Measurements from ENCODE around the gene EPG5. TPM values are rescaled to one million over a fixed set of nuclear protein-coding genes. Genes with fewer than 3 reads are reported as not detected.

EPG5 gene
- total and polyA plus RNA-seq, 2 donors (not counting 3 experiments of a cell fraction or from before 2014, with no cell fraction given), result 16.7 to 25.6 TPM

DNA sequence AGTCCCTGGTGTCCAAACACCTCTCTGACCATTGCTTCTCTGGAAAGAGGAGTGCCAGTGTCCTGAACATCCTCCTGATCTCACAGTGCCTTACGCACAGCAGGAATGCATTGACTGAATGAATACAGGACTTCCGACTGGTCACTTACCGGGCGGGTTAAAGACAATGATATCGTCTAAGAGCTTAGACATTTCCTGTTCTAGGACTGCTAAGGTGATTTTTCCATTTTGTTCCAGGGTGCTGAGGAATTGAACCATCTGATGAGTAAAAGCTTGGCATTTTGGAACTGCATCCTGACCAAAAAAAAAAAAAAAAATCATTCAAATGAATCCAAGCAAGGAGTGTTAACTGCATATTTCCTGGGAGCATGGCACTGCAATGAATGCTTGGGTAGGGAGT lies 101.7 kb downstream of the EPG5 start:
- Histone ChIP-seq H3K4me2 (ENCODE audit: insufficient read depth, low read length) (no peak overlapping the region), H3K27ac (ENCODE audit: insufficient read depth, low read depth, low read length) (no peak overlapping the region), H3K9me1 (replicated peaks; ENCODE audit: control insufficient read depth, extremely low read depth, insufficient read depth, low read length) (no peaks in the 10 kb centered on the region), H3K9ac (replicated peaks; ENCODE audit: extremely low read depth, insufficient read depth, low read length) (no peak overlapping the region), H3K4me3 (replicated peaks in 1 of 3; ENCODE audit: insufficient read depth in 1 of 3, low read depth in 1 of 3, low read length in 3 of 3) (no peak overlapping the region), H3K9me3 (replicated peaks; ENCODE audit: control insufficient read depth, insufficient read depth, low read length) (no peaks in the 10 kb centered on the region), H4K20me1 (replicated peaks; ENCODE audit: control insufficient read depth, extremely low read depth, insufficient read depth, low read length) (no peaks in the 10 kb centered on the region), H3K36me3 (ENCODE audit: control insufficient read depth in 2 of 2, extremely low read depth in 1 of 2, insufficient read depth in 2 of 2, low read length in 2 of 2) (peaks cover 12 to 16% of the 10 kb centered on the region in 2 experiments), H3K4me1 (ENCODE audit: control insufficient read depth, extremely low read depth, insufficient read depth, low read length) (no peaks in the 10 kb centered on the region), H3K27me3 (ENCODE audit: control insufficient read depth in 2 of 2, insufficient read depth in 2 of 2, low read length in 2 of 2) (no peaks in the 10 kb centered on the region), H2AFZ (ENCODE audit: low read depth, low read length) (no peak overlapping the region), H3K79me2 (ENCODE audit: control insufficient read depth, insufficient read depth, low read length) (no peaks in the 10 kb centered on the region)
- intact Hi-C loops (cut with micrococcal nuclease), result no loop called here
- DNase-seq (ENCODE audit: low read depth, low spot score) (no peak), FAIRE-seq (no peak)
- CTCF ChIA-PET, result interaction anchor here (1.0 to 11.5 kb wide), 3 partner anchors 9 to 14 kb away, joined by 3 to 86 read pairs (median 4); no protein-coding TSS in a partner anchor
- POLR2A ChIA-PET, result no interaction called here
- no peak for TF ChIP-seq FOS (IDR thresholded peaks at IDR 0.05; ENCODE audit: borderline replicate concordance, insufficient read depth, low read length)
- no peak for TF ChIP-seq POLR2A (IDR thresholded peaks at IDR 0.05; ENCODE audit: low read depth, low read length)
- TF ChIP-seq POLR2AphosphoS5 (IDR thresholded peaks at IDR 0.05; ENCODE audit: insufficient read depth, low read depth, low read length), result no peak
- TF ChIP-seq JUN (IDR thresholded peaks at IDR 0.05; ENCODE audit: borderline replicate concordance, insufficient read depth, insufficient read length, low read depth), result no peak
- no TSS peak for BruUV-seq (replicated peaks)
- dilution Hi-C loops (cut with MboI; ENCODE audit: extremely low pct_ligation_motif_present, low sequenced_read_pairs), result no loop called here

DNA sequence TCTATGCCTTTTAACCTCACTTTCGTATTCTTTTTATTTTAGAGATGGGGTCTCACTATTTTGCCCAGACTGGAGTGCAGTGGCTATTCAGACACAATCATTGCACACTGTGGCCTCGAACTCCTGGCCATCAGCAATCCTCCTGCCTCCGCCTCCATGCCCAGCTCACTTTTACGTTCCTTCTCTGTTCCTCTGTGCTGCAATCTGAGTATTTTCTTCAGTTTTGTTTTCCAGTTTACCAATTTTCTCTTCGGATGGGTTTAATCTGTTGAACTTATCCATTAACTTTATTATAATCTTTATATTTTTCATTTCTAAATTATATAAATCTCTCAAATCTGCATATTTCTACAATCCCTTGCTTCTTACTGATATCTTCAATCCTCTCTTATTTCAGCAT lies 103.0 kb downstream of the EPG5 start:
- FAIRE-seq (no peak), DNase-seq (ENCODE audit: low read depth, low spot score) (no peak)
- no peaks in the 10 kb centered on the region for H3K9me1 ChIP-seq (replicated peaks; ENCODE audit: control insufficient read depth, extremely low read depth, insufficient read depth, low read length)
- no peak overlapping the region for H3K4me2 ChIP-seq (ENCODE audit: insufficient read depth, low read length)
- CTCF ChIA-PET, result interaction anchor here (11.5 kb wide), 1 partner anchor 15 kb away, joined by 86 read pairs; no protein-coding TSS in a partner anchor
- no peaks in the 10 kb centered on the region for H4K20me1 ChIP-seq (replicated peaks; ENCODE audit: control insufficient read depth, extremely low read depth, insufficient read depth, low read length)
- peaks cover 14 to 16% of the 10 kb centered on the region in 2 experiments for H3K36me3 ChIP-seq (ENCODE audit: control insufficient read depth in 2 of 2, extremely low read depth in 1 of 2, insufficient read depth in 2 of 2, low read length in 2 of 2)
- H3K27me3 ChIP-seq (ENCODE audit: control insufficient read depth in 2 of 2, insufficient read depth in 2 of 2, low read length in 2 of 2), result no peaks in the 10 kb centered on the region
- no peaks in the 10 kb centered on the region for H3K9me3 ChIP-seq (replicated peaks; ENCODE audit: control insufficient read depth, insufficient read depth, low read length)
- H3K4me1 ChIP-seq (ENCODE audit: control insufficient read depth, extremely low read depth, insufficient read depth, low read length), result no peaks in the 10 kb centered on the region
- no peaks in the 10 kb centered on the region for H3K79me2 ChIP-seq (ENCODE audit: control insufficient read depth, insufficient read depth, low read length)
- H2AFZ ChIP-seq (ENCODE audit: low read depth, low read length), result no peak overlapping the region
- intact Hi-C loops (cut with micrococcal nuclease) (no loop called here), dilution Hi-C loops (cut with MboI; ENCODE audit: extremely low pct_ligation_motif_present, low sequenced_read_pairs) (no loop called here)
- no peak overlapping the region for H3K27ac ChIP-seq (ENCODE audit: insufficient read depth, low read depth, low read length)
- no peak overlapping the region for H3K4me3 ChIP-seq (replicated peaks in 1 of 3; ENCODE audit: insufficient read depth in 1 of 3, low read depth in 1 of 3, low read length in 3 of 3)
- POLR2A ChIA-PET, result no interaction called here
- no peak for TF ChIP-seq MYC (IDR thresholded peaks at IDR 0.05; ENCODE audit: low read depth, low read length)
- TF ChIP-seq POLR2AphosphoS5 (IDR thresholded peaks at IDR 0.05; ENCODE audit: insufficient read depth, low read depth, low read length), result no peak
- no peak for TF ChIP-seq FOS (IDR thresholded peaks at IDR 0.05; ENCODE audit: borderline replicate concordance, insufficient read depth, low read length)
- TF ChIP-seq, protein P1, sequence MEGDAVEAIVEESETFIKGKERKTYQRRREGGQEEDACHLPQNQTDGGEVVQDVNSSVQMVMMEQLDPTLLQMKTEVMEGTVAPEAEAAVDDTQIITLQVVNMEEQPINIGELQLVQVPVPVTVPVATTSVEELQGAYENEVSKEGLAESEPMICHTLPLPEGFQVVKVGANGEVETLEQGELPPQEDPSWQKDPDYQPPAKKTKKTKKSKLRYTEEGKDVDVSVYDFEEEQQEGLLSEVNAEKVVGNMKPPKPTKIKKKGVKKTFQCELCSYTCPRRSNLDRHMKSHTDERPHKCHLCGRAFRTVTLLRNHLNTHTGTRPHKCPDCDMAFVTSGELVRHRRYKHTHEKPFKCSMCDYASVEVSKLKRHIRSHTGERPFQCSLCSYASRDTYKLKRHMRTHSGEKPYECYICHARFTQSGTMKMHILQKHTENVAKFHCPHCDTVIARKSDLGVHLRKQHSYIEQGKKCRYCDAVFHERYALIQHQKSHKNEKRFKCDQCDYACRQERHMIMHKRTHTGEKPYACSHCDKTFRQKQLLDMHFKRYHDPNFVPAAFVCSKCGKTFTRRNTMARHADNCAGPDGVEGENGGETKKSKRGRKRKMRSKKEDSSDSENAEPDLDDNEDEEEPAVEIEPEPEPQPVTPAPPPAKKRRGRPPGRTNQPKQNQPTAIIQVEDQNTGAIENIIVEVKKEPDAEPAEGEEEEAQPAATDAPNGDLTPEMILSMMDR (IDR thresholded peaks at IDR 0.05; ENCODE audit: extremely low read depth in 1 of 2, insufficient read depth in 1 of 2, low read depth in 1 of 2, low read length in 2 of 2), result no peak
- TF ChIP-seq EZH2 (IDR thresholded peaks at IDR 0.05; ENCODE audit: borderline replicate concordance, low read depth, low read length, severe bottlenecking), result no peak
- TF ChIP-seq, protein P2, sequence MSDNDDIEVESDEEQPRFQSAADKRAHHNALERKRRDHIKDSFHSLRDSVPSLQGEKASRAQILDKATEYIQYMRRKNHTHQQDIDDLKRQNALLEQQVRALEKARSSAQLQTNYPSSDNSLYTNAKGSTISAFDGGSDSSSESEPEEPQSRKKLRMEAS (IDR thresholded peaks at IDR 0.05; ENCODE audit: insufficient read depth, insufficient read length), result no peak
- TF ChIP-seq POLR2A (IDR thresholded peaks at IDR 0.05; ENCODE audit: low read depth, low read length), result no peak
- TF ChIP-seq JUN (IDR thresholded peaks at IDR 0.05; ENCODE audit: borderline replicate concordance, insufficient read depth, insufficient read length, low read depth), result no peak
- no peak for TF ChIP-seq GATA2 (IDR thresholded peaks at IDR 0.05; ENCODE audit: insufficient read depth, insufficient read length, low read depth, low read length)
- no peak overlapping the region for H3K9ac ChIP-seq (replicated peaks; ENCODE audit: extremely low read depth, insufficient read depth, low read length)
- BruUV-seq (replicated peaks), result no TSS peak
